C1 segment of cervical spinal cord (tissue), 14 donors: ENCODE results near the gene CHN2.

Experiments used
- DNase-seq, 14 donors: peaks; one replicate each; lab custom pipeline; 2025; lab: John Stamatoyannopoulos, UW

The CHN2 gene

DNA sequence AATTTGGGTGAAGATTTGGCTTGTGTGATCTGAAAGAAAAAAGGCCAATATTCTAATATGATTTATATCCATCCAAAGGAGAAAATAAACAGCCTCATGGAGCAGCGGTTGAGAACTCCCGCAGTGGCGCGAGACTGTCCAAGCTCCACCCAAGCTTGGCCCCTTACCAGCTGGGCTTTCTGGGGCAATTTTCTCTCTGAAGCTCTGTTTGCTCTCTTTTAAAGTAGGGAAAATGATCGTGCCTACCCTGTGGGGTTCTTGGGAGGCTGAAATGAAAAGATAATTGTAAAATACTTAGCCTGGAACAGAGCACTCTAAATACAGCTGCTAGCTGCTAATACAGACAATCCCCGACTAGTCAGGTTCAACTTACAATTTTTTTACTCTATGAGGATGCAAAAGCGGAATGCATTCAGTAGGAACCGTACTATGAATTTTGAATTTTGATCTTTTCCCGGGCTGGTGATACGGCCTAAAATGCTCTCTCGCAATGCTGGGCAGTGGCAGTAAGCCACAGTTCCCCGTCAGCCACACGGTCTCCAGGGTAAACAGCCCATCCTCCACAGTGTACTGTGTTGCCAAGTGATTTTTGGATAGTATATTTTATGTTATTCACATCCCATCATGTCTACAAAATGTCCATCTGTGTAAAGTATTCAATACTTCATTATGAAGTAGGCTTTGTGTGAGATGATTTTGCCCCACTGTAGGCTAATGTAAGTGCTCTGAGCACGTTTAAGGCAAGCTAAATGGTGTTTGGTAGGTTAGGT is 137.7 kb downstream of the CHN2 start:
- no peak for DNase-seq

DNA sequence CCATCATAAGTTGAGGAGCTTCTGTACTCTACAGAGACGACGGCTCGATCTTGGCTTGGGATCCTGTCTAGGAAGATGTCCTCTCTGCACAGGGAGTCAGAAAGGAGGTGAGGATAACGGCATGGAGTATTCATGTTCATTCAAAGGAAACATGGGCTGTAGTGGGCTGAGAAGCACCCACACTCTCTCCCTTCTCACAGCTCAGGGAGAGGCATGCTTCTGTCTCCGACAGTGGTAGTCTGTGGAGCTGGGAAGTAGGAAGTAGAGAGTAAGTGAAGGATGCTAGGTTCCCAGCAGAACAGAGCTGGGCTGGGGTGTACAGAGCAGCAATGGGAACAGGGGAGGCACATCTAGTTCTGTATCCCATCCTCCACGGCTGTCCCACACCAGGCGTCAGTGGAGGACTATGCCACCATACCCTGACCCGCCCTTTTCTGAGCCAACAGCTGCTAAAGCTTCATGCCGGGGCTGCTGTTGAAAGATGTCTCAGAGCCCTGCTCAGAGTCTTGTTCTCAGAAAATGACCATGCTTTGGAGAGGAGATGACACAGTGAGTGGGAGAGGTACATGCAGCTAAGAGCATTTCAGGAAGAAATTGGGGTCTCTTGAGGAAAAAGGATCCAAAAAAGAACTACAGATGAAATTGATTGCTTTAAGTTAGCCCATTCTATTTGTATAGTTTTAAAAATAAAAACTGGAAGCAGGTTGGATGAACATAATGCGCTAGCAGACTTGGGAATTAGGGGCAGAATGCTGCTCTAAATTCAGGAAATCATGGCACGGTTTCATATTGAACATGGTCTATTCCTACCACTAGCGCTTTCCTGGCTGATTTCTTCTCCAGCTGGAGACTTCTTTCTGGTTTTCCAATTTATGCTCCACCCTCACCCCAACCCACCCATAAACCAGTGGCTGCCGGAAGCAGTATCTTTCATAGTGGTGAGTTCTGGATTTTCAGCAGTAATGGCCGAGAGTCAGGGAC is 138.6 kb downstream of the CHN2 start:
- peak in 4 of 14 donors; percentile 27 to 40 (median 38) for DNase-seq

DNA sequence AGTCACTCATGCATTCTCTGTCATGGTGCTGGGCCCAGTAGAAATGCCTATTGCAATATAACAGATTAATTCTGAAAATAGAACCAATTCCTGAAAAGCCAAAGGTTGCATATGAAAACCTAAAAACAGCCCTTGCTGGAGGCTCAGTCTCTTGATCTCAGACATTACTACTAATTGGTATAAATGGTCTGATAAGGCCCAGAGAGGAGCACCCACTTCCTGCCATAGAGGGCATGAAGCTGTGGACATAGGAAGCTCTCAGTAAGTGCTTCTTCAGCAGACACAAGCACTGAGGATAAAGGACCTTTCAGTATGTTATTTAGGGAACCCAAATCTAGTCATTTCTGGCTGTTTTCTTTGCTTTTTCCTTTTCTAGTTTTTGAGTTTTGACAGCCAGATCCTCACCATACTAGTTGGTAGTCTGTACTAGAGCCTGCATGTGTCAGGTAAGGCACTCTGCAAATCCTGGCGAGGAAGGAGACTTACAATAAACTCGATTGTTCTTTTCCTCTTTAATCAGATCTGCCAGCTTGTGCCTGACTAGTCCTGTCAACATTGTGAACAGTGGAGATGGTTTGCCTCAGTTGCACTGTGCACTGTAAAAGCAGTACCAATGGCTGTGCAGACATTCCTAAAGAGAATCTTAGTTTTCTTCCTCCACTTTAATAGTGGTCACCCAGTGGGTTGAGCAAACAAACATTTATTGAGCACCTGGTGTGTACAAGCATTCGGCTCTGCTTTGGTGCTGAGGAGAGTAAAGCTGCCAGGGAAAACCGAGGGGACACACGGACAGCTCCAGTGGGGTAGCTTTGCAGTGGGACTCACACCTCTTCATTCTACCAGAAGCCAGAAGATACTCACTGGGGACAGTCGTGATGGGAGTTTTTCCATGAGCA is 140.9 kb downstream of the CHN2 start:
- DNase-seq, result no peak

DNA sequence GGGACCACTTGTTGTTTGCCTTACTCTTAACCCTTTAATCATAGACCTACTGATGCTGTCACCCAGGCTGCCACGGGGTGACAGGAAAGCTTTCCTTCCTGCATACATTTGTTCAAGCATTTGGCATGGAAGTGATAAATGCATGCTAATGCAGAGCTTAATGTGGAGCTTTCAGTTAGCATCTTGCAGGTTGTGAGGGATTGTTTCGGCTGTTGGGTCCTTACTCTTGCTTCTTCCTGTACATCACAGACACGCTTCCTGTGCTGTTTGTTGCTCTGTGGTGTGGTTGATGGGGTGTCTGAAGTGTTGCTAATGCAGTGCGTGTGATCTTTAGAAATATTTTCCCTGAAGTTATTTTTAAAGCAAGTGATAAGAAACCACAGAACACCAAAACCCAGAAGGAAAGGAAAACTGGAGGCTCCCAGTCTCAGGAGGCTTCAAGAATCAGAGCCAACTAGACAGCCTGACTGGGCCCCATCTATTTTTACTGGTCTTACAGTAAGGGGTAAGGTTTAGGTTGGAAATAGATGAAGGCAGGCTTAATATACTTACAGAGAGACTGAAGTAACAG is 143.1 kb downstream of the CHN2 start:
- peak in 3 of 14 donors; percentile 17 to 36 (median 28) for DNase-seq

DNA sequence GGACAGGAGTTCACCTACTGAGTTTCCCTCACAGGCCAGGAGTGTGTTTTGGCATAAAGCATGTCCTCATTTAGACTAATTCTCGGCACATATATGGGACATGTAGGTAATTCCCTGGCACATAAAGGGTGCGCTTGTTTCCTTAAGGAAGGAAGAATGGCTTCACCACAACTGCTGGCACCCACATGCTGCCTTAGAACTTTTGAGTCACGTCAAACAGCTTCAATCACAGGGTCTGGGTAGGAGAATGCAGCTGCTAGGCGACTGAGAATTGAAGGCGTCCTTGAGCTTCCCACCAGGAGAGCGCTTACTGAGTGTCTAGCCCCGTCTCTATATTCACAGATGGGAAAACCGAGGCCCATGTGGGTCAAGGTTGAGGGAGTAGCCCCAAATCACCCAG is 146.1 kb downstream of the CHN2 start:
- DNase-seq, result no peak

DNA sequence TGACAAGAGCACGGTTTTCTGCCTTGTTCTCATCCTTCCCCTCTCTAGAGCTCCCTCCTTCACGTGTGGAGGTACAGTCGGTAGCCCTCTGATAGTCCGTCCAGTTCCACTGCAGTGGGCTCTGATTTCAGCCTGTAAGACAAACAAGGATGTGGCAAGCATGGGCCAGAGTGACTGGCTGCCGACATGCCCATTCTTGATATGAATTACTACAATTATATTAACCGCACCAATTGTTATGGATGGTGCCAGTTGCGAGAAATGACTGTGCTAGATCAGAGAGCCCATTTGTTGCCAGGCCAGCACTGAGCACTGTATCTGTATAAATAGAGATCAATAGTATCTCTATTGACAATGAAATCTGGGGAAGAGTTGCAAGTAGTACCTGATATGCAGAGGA is 146.6 kb downstream of the CHN2 start:
- no peak for DNase-seq

DNA sequence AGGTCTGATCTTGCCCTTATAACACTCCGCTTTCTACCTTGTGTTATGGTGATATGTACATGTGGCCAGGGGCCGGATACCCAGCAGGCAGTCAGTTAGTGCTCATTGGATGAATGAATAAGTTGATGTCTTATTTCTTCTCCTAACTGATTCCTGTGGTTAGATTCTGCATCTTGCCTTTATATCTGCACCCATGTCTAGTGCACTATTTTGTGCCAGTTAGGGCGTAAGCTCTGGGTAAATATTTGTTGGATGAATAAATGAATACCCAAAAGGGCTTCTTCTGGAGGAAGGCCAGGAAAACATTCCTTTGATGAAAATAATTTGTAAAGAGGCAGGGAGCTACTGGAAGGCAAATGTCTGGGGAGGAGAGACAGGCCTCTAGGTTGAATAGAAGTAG is 148.2 kb downstream of the CHN2 start:
- DNase-seq, result no peak

DNA sequence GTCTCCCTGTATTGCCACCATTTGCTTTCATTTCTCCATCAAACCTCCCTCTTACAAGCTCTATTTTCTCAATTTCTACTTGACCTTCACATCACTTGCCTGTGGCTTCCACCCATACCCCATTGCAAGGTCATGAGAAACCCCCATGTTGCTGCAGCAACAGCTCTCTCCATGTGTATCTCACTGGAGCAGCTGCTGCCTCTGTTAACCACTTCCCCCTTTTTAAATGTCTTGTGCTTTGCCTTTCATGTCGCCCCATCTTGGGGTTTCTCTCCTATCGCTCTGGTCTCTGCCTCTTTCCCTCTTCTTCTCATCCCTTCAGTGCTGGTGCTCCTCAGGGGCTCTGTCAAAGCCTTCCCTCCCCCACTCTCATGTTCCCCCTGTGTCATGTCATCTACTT is 148.8 kb downstream of the CHN2 start:
- DNase-seq, result no peak

DNA sequence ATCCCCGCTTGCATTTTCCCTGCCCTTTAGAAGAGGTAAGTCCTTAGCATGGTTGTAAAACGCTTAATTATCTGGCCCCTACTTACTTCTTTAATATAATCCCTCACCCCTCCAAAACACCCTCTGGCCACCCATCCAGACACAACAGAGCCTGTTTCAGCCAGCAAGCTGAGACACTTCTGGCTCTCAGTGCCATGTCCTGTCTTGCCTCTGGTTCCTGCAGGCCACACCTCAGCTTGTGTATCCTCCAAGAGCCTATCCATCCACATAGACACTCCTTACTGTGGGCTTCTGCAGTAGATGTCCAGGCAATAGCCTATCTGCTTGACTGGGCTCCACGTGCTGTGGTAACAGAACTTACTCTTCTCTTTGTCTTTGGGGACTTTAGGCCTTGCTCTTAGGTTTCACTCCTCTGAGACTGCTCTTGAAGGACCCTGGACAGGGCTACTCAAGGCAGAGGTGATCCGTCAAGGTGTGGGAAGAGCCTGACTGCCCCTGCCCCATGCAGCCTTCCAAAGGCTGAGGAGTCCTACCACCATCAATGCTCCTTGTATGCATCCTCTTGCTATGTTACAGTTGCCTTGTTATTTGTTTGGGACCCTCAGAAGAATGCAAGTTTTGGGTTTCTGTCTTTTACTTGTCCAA is 149.9 kb downstream of the CHN2 start:
- no peak for DNase-seq

DNA sequence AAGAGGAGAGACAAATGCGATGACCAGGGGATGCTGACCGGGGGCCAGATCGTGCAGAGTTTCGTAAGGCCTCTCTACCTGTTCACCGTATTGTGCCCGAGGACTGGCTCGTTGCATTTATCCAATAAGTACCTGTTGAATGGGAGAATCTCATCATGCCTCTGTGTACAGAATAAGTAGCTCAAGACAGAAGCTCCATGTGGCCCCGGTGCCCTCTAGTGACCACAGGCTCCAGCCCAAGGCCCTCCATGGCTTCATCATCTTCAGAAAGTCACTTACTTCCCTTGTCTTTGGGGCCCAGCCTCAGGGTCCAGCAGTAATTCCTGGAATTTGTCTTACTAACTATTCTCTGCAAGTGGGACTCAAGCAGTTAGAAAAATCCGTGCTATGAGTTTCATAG is 151.0 kb downstream of the CHN2 start:
- peak in 9 of 14 donors; percentile 22 to 54 (median 47) for DNase-seq

DNA sequence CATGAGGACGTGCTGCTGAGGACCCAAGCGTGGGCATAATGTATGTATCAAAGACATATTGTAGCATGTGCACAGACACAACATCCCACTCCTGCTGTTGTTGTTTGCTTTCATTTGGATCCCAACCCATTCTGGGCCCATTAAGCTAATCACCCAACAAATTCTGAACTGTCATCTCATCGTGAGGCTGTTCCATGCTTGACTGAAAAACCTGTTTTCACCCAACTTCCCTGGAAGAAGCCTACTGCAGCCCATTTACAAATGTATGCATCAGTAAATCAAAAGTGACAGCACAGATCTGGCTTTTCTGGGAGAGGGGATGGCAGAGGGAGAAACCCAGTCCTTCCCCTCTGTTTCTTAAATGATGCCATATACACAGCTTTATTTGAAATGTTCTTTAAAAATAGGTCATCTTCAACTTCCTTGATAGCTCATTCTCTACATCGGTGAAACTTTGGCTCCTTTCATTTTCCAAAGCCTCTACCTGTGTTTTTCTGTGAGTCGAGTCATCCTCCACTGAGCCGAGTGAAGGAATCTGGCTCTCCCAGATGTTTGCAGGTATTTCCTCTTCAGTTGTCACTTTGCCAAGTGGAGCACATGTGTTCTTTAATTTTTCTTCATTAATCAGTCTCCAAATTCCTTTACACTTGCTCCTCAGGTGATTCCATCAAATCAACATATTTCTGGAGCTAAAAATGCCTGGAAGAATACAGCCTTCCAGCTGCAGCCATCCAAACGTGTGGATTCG is 151.8 kb downstream of the CHN2 start:
- no peak for DNase-seq

DNA sequence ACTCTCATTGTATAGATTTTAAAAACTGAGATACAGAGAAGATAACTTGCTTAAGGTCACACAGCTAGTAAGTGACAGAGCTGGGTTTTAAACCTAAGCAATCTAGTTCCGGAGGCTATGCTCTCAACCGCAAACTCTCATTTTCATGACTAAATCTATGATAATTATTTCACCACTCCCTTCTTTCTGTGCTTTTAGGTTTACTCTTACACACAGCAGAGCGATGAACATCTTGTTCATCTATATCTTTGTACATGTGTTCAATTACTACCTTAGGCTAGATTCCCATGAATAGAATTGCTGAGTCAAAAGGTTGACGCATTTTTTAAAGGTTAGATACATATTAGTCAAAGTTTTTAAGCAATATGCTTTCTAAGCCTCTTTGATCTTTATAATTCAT is 154.8 kb downstream of the CHN2 start:
- DNase-seq, result no peak

DNA sequence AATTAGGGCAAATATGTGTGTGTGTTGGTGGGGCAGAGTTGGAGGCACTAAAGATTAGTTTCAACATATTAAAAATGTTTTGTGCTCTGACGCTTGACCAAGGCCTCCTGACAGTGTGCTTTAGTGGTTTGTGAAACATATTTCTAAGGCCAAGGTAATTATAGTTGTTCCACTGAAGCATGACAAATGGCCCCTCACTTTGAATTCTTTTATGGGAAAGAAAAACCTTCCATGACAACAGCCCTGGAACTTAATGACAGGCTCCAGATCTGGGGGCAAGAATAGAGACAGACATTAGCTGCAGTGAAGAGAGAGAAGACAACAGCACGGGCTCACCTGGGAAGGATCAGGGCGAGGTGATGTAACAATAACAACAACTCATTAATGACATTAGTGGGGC is 155.8 kb downstream of the CHN2 start:
- no peak for DNase-seq

DNA sequence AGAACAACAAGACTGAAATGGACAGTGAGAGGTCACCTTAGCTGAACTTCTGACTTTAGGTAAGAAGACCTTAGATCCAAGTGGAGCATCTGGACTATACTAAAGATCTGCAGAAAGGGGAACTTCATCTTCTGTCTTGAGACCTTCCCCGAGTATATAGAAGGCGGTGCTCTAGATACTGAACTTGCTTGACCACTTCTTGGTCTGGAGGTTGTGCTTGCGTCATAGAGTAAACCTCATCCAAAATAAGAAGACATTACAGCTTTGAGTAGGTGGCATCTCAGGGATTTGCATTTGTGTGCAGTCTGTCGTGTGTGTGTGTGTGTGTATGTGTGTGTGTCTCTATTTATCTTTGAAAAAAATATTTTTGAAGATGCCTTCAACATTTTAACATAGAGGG is 157.5 kb downstream of the CHN2 start:
- no peak for DNase-seq

DNA sequence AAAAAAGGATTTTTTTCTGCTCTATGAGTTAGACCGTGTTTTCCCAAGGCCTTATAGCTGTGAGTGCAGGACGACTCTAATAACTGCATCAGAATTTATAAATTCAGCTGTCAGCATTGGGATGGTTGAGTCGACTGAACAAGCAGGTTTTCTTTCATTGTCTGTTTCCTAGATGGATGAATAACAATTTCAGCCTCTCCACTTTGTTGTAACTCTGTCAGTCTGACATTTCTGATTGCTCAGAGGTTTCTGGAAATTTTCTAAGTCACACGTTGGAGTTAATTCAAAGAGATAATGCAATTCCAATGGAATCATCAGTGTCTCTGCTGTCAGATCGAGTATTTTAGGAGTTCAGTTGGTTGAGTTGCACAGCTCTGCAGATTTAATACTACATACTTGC is 159.2 kb downstream of the CHN2 start:
- no peak for DNase-seq

DNA sequence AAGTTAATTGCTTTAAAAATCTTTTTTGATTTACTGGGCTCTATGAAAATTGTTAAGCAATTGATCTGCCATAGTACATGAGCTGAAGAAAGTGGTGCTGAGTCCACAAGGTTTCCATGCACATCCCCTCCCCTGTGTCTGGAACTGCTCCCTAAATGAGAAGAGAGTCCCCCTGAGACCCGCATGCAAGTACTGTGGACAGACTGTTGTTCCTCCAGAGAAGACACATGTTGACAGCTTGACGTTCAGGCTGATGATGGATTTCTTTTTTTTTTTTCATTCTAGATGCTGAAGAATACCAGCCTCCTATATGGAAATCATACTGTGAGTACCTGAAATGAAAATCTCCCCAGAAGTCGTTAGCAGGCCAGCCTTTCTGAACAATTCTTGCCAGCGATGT is 159.8 kb downstream of the CHN2 start:
- DNase-seq, result no peak

DNA sequence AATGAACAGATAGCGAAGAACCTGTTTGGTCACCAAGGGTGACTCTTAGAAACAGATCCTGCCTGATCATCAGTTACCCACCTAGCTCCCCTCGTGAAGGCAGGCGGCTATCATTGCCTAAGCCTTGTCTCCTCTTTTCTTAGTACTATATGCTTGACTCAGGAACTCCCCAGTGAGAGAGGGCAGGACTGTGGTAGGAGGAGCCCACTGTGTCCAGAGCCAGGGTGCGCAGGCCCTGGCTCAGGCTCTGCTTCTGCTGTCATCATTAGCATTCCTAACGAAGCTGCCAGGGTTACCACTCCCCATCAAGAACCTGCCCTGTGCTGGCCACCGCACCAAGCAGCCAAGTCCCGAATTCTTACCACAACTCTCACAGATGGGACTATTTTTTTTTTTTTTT is 160.8 kb downstream of the CHN2 start:
- DNase-seq, result no peak

DNA sequence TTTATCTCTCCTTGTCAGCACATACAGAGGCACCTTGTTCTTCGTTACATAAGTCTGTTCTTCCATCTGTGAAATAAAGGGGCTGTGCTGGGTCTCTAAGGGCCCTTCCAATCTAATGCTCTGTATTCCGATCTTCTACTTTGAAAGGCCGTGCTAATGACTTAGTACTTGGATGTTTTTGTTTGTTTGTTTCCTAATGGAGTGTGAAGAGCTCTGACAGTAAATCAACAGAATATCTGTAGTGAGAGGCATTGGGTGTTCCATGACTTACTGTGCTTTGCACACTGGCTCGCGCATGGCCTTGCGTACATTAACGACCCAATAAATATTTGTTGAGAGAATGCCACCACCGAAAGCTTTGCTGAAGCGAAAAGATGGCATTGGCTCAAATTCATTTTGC is 162.1 kb downstream of the CHN2 start:
- DNase-seq, result no peak

DNA sequence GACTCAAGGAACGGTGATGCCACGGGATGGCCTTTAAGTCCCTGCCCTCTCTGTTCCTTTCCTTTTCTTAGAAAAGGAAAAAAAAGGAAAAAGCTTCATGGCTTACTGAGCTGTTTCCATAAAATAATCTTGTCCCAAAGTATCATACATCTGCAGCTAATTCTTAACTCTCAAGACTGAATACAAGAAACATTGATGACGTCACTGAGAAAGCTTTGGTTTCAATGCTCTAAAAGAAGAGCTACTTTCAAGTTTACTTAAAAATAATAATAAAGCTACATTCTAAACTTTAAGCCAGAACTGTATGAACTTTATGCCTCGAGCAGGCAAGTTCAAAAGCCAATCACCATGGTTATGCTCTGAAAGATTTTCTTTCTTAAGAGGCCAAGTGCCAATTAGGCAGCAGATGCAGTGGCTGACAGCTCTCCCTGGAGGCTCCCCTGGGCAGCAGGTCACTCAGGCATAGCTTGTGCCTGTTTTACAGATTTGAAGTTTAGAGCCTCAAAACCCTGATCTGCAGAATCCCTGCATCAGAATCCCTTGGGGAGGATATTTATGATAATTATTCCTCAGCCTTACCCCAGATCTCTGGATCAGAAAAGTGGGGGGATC is 165.0 kb downstream of the CHN2 start:
- no peak for DNase-seq
